CD4-positive, alpha-beta T cell treated with Interleukin-10 for 1 hour (primary cell): ENCODE results near the gene FER1L5.
"Not testable (repeated sequence)": the region's sequence is repeated elsewhere in the genome, so short reads cannot be mapped to it uniquely, and the experiment has no call there.

Source experiments
- DNase-seq: peaks from one replicate; pipeline ENCODE4 v3.0.0-alpha.2; 2020

The FER1L5 gene

GRCh38 chr2:96636551-96637171 is 5.9 kb upstream of the FER1L5 start:
- no peak for DNase-seq

GRCh38 chr2:96637385-96638143 is 5.0 kb upstream of the FER1L5 start:
- peak; percentile 83 for DNase-seq

GRCh38 chr2:96638144-96639121 is 4.1 kb upstream of the FER1L5 start, which contains the start of gene KANSL3:
KANSL3 (minus strand) TSS chr2:96638312; CDS start chr2:96637135, 1,177 bp downstream.
- peak; percentile 93 for DNase-seq

- DNase-seq = no peak
Measured at GRCh38 chr2:96647681-96648080, 5.1 kb downstream of the FER1L5 start.

GRCh38 chr2:96648306-96648930 is 5.9 kb downstream of the FER1L5 start:
- DNase-seq = no peak

- no peak for DNase-seq
Measured at GRCh38 chr2:96649342-96649741, 6.8 kb downstream of the FER1L5 start.

- DNase-seq = no peak
Measured at GRCh38 chr2:96651793-96652192, 9.2 kb downstream of the FER1L5 start.

- not testable (repeated sequence) for DNase-seq
Measured at GRCh38 chr2:96654791-96655190, 12.2 kb downstream of the FER1L5 start.

- DNase-seq = no peak
Measured at GRCh38 chr2:96655526-96655925, 13.0 kb downstream of the FER1L5 start.

GRCh38 chr2:96656540-96656939 is 14.0 kb downstream of the FER1L5 start:
- no peak for DNase-seq

GRCh38 chr2:96661324-96661723 is 18.8 kb downstream of the FER1L5 start:
- DNase-seq = no peak

- no peak for DNase-seq
Measured at GRCh38 chr2:96662360-96662759, 19.8 kb downstream of the FER1L5 start.

- DNase-seq = no peak
Measured at GRCh38 chr2:96663177-96663576, 20.6 kb downstream of the FER1L5 start.

GRCh38 chr2:96663829-96664228 is 21.3 kb downstream of the FER1L5 start:
- DNase-seq = no peak

- DNase-seq = no peak
Measured at GRCh38 chr2:96664366-96664925, 21.9 kb downstream of the FER1L5 start.

GRCh38 chr2:96665083-96665569 is 22.6 kb downstream of the FER1L5 start:
- DNase-seq = peak; percentile 3

- DNase-seq = not testable (repeated sequence)
Measured at GRCh38 chr2:96665717-96666116, 23.2 kb downstream of the FER1L5 start.

GRCh38 chr2:96668771-96669170 is 26.2 kb downstream of the FER1L5 start:
- DNase-seq = no peak

- DNase-seq = no peak
Measured at GRCh38 chr2:96669539-96670215, 27.1 kb downstream of the FER1L5 start.

- no peak for DNase-seq
Measured at GRCh38 chr2:96679848-96680247, 37.3 kb downstream of the FER1L5 start.

GRCh38 chr2:96680561-96681141 is 38.1 kb downstream of the FER1L5 start:
- no peak for DNase-seq
